GM18873 (cell line): ENCODE data around the gene TEKT5.
"Not testable (repeated sequence)": the region's sequence is repeated elsewhere in the genome, so short reads cannot be mapped to it uniquely, and the experiment has no call there.

Source experiments
- ATAC-seq: cut with Tn5 transposase; IDR thresholded peaks from one replicate; pipeline ENCODE4 v1.9.1; 2021; ENCODE audit warnings: mild to moderate bottlenecking, moderate library complexity, moderate number of reproducible peaks; ENCODE audit not compliant: unreplicated experiment, low FRiP score

TEKT5 gene

DNA sequence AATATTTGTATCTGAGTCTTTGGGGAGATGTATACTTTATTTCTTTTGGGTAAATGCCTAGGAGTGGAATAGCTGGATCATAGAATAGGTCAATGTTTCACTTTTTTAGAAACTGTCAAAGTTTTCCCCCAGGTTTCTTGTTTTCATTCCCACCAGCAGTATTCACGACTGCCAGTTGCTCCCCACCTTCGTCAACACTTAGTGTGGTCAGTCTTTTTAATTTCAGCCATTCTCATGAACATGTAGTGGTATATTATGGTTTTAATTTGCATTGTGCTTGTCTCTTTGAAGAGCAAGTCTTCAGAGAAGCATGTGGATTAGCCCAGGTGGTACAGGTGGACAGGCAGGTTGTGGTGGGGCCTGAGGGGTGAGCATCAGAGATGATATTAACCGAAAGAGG, 53.8 kb downstream of the TEKT5 start:
- no peak for ATAC-seq

DNA sequence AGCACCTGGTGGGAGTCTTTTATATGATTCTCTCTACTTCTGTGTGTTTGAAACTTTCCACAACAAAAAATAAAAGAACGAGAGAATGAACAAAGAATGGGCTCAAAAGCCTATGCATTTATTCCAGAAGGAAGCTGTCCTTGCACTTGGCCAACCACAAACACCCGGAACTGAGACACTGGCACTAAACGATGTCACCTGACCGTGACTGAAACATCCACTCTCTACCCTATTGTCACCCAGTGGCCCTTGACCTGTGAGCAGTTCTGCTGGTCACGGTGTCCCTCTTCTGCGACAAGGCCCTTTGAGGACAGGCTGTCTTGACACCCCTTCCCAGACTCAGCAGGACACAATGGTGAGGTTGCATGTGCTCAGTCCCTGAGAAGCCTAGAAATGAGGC, 56.6 kb downstream of the TEKT5 start:
- ATAC-seq: no peak

DNA sequence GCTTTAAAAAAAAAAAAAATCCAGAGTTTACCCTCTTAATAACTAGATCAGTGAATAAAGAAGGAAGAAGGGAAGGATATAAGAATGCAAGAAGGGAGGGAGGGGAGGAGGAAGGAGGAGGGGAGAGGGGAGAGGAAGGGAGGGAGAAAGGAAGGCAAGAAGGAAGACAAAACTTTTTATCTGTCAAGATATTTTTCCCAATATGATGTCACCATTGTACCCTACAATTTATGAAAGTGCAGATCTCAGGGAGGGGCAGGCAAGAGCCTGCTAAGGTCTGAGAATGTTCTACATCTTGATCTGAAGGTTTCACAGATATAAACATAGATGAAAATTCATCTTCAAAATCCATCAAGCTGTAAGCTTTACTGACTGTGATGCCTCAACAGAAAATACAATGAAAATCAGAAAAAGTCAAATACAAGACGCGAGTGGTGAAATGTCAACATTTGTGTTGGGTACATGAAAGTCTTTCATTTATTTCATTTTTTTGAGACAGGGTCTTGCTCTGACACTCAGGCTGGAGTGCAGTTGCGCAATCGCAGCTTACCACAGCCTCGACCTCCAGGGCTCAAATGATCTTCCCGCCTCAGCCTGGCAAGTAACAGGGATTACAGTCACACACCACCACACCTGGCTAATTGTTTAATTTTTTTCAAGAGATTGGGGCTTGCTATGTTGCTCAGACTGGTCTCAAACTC, 57.2 kb downstream of the TEKT5 start:
- no peak for ATAC-seq

DNA sequence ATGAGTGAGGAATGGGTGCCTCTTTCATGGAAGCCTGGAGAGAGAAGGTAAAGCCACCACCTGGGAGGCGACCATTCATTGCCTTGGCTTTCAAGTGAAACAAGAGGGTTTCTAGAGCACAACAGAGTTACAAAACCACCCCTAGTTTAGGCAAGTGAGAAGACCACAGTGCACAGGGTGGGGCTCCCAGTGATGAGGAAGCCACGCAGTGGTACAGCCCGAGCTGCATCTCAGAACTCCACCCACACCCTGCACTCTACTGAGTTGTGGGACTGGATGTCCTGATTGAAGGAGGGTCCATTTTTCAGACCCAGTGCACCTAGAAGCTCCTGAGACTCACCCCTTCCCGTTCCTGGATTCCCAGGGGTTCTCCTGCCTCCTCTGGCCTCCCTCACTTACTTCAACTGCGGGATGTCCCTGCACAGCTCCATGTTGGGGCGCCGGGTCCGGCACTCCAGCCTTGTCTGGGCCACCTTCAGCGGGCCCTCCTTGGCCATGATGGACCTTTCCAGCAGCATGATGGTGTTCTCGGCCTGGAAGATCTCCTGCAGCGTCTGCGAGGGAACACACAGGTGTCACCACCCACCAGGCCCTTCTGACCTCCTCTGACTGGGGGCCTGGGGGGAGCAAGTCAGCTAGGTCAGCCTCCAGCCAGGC, 59.2 kb downstream of the TEKT5 start:
- no peak for ATAC-seq

DNA sequence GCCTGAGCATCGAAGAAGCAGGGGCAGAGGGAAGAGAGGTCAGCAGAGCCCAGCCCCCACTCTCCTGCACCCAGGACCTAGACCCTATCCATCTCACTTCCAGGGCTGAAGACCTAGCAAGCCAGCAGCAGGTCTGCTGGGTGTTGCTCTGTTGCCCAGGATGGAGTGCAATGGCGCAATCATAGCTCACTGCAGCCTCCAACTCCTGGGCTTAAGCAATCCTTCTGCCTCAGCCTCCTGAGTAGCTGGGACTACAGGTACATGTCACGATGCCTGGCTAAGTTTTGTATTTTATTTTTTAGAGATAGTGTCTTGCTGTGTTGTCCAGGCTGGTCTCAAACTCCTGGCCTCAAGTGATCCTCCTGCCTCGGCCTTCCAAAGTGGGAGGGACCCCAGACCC, 61.3 kb downstream of the TEKT5 start:
- not testable (repeated sequence) for ATAC-seq

DNA sequence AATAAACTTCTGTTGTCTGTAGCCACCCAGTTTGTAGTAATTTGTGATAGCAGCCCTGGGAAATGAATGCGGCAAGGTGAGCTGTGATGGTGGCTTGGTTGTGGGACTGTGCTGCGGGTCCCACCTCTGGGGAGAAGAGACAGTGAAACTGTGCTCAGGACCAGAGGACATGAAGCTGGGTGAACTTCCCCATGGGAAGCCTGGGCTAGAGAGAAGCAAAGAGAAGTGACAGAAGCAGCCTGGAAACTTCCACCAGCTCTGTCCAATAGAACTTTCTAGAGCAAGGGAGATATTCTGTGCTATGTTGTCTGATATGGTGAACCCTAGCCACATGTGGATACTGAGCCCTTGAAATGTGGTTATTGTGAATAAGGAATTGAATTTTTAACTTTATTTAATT, 62.8 kb downstream of the TEKT5 start:
- no peak for ATAC-seq

DNA sequence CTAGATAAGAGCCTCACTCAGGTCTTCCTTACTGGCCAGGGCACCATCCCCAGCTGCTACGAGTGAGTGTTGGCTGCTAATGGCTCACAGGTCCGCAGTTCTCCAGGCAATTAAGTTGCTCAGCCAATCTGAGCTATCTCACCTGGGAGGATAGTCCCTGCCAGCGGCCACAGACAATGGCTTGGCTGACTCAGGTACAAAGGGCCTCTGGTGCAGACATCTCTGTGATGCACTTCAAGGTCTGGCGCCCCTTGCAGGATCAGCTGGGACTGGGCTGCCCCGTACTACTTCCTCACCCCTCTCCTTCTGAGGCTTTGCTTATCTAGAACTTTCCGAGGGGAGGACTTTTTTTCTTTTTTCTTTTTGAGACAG, 65.2 kb downstream of the TEKT5 start:
- ATAC-seq: no peak

DNA sequence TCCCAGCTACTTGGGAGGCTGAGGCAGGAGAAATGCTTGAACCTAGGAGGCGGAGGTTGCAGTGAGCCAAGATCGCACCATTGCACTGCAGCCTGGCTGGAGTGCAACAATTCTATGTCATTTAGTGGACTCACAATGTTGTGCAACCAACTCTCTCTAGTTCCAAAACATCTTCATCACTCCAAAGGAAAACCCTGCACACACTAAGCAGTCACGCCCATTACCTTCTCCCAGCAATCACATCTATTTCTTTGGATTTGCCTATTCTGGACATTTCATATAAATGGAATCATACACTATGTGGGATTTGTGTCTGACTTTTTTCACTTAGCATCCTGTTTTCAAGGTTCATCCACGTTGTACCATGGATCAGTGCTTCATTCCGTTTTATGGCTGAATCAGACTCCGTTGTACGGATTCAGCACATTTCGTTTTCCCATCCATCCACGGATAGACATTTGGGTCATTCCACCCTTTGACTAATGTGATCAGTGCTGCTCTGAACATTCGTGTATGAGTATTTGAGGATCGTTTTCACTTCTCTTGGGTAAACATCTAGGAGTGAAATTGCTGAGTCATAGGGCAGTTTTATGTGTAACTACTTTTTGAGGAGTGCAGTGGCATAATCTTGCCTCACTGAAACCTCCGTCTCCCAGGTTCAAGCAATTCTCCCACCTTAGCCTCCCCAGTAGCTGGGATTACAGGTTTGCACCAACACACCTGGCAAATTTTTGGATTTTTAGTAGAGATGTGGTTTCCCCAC, 69.0 kb downstream of the TEKT5 start:
- ATAC-seq: no peak

DNA sequence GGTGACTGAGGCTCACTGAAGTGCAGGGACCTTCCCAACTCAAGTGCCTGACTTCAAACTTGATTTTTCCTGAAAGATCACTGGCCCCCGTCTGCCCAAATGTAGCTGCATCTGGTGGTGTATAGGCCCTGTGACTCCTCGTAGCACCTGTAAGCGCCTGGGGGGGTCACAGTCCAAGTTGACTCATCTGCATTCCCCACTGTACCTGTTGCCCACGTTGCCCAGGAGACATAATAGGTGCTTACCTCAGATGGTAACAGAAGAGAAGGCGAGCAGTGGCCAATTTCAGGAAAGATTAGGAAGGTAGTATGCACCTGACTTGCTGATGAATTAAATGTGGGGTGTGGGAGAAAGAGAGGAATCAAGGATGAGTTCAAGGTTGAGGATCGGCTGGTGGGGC, 70.2 kb downstream of the TEKT5 start:
- ATAC-seq: no peak

DNA sequence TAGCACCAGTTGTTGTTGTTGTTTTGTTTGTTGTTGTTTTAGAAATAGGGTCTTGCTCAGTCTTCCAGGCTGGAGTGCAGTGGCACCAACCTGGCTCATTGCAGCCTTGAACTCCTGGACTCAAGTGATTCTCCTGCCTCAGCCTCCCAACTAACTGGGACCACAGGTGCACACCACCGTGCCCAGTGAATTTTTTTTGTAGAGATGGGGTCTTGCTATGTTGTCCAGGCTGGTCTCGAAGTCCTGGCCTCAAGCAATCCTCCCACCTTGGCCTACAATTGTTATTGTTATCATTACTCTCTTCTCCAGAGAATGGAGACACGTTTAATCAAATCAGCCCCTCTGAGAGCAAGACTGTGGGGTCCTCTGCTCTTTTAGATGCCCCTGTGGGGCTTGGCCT, 71.7 kb downstream of the TEKT5 start:
- no peak for ATAC-seq

DNA sequence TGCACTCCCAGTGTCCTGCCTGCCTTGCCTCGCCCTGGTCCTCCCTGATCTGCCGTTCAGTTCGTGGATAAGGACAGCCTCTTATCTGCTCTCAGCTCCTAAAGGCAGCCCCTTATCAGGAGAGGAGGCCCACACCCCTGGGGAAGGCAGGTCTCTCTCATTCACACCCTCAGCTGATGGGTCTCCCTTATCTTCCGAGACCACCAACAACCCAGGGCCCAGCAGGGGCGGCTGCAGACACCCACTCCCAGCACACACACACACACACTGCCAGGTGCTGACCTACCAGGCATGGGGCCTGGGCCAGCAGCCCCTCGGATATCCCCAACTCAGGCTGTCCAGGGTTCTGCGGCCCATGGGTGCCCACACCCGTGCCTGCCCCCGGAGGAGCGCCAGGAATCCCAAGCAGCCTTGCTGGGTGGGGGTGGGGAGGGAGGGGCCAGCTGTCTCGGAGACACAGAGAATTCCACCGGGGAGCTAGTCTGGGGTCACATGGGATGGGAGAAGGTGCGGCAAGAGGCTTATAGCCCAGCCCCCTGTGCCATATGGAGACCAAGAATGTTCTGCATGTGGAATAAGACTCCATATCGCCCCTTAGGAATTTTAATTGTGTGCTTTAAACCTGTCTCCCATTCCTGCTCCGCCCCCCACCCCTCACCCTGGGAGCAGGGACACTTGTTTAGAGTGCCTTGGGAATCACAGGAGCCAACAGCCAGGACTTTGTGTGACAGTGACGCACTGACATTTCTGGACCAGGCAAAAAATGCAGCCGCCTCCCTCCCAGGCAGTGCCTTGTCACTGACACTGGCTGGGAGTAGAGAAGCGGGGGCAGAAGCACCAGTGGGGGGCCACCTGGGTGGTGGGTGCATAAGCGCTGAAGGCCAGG, 72.5 kb downstream of the TEKT5 start:
- no peak for ATAC-seq

DNA sequence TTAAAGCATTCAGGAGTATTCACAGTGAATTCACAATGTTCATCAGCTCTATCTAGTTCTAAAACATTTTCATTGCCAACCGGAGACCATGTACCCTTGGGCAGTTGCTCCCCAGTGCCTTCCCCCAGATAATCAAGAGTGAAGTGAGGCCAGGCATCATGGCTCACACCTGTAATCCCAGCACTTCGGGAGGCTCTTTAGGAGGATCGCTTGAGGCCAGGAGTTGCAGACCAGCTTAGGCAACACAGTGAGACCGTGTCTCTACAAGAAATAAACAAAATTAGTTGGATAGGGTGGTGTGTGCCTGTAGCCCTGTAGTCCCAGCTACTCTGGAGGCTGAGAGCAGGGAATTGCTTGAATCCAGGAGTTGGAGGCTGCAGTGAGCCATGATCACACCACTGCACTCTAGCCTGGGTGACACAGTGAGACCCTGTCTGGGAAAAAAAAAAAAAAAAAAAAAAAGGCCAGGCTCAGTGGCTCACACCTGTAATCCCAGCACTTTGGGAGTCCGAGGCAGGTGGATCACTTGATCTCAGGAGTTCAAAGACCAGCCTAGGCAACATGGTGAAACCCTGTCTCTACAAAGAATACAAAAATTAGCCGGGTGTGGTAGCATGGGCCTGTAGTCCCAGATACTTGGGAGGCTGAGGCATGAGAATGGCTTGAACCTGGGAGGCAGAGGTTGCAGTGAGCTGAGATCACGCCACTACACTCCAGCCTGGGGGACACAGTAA, 73.3 kb downstream of the TEKT5 start:
- not testable (repeated sequence) for ATAC-seq

DNA sequence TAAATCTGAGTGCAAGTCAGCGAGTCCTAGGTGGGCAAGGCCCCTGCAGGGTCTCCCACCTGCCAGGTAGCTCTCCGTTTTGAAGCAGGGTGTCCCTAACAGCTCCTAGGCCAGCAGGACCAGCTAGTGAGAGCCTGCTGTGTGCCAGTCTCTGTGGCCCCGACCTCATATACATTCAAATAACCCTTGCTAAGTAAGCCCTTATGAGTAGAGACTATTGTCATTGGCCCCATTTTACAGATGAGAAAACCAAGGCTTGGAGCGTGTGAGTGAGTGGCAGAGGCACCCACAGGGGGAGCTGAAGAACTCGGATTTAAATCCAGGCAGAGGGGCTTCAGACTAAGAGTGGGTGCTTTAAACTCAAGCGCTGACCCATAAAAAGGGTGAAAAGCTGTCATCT, 74.6 kb downstream of the TEKT5 start:
- ATAC-seq: no peak

DNA sequence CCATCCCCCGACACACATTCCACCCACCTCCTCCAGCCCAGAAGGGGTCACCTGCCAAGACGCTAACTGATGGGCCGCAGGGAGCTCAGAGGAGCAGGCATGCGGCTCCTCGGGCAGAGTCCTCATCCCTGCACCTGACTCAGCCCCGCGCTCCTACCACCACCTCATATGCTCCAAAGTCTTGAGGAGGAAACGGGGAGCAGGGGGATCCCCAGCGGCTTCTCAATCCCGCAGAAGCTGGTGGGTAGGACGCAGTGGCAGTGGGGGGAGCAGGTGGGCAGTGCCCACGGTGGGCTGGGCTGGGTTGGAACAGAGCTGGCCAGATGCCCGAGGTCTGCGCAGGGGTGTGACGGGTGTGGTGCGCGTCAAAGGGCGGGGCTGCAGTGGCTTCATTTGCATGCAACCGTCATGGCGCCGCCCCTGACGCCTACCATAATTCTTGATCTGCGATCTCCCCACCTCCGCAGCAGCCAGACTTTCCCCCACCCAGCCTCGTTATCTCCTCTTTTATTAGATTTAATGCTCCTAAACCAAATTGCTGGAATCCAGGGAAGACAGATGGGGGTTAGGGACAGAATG, 75.4 kb downstream of the TEKT5 start:
- ATAC-seq: no peak

DNA sequence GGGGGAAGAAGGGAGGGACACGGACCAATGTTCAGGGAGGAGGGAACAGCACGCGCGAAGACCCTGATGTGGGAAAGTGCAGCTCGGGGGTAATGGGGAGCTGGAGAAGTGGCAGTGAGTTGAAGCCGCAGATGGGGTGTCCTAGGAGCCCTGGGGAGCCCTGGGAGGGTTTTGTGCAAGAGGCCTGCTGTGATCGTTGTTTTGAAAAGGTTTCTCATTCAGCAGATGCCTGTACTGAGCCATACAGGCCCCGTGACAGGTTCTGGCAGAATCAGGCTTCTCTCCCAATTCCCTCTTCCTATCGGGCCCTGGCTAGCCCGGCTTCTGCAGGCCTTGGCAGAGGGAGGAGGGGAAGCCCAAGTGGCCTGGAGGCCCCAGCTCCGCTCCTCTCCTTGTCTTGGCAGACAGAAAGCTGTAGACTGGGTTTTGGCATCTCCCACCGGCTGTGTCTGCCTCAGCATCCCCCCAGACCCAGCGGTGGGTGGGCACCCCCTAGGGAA, 76.0 kb downstream of the TEKT5 start:
- no peak for ATAC-seq

DNA sequence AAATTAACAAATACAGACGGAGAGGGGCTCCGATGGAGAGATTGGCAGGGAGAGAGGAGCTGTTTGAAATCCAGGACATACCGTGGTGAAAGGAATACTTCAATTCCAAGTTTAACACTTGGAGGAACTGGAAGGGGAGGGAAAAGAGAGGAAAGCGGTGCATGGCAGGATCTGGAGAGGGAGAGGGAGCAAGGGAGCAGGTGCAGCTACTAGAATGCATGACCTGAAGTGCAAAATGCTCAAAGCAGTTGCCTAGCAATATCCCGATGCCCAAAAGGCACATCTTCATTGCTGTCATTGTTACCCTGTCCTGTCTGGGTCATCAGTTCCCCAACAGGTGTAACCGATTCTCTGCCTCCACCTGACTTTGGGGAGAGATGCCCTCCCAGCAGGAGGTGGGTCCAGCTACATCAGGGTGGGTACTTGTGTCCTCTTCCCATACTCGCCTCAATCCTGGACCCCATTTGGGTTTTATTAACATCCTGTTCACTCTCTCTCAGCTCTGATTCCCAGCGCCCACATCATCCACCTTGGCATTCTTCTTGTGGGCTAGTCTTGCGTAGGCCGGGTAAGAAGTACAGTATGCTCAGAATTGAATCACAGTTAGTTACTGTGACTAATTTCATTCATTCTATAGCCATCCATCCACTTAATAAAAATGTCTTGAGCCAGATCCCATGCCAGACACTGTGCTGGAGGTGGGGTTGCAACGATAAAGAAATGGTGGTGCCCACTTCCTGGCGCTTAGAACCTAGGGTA, 76.9 kb downstream of the TEKT5 start:
- no peak for ATAC-seq

DNA sequence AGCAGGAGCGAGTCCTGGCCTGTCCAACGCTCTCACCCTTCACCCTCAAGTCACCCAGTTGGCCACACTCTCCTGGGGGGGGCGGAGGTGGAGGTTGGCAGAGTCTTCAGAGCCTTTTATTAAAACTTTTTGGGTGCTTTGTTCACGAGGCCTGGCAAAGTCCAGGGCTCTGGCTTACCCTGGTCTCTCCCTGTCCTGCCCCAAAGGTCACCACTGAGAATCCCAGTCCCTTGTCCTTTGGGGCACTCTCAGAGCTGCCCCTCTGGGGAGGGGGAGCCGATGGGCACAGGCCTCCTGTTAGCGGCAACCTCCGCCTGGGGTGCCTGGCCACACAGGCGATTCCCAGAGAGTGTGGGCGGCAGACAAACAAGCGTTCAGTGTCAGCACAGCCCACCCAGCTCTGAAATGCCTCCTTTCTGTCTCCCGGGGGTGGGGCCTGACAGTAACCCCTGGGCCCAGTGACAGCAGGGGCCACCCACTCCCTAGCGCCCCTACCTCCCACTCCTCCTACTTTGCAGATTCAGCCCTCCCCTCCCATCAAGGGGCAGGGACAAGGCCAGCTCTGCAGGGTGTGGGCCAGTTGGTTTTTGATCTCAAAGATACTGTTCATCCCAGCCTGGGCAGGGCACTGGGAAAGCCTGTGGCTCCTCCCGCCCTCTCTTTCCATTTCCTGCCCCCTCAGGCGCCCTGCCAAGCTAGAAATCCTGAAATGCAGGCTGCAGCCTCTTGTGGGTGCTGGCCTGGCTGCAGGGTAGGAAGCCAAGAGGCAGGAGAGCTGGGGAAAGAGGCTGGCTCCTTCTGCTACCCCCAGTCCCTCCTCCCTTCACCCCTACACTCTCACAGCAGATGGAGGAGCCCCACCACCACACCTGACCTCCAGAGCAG, 77.7 kb downstream of the TEKT5 start:
- no peak for ATAC-seq

DNA sequence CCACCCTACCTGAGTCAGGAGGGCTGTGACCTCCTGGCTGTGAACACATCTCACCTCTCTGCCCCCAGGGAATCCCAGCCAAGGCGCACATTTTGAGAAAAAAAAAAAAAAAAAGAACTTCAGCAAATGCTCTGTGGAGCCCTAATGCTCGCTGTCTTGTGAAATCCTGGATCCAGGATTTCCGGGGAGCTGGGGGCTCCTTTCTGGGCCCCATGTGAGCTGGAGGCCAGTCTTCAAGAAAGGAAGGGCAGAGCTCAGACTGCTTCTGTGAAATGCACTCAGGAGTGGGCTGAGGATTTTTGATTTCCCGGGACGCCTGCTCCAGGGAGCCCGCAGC, 78.3 kb downstream of the TEKT5 start:
- ATAC-seq: no peak
